GM21423 (cell line): ENCODE results near the gene KLHL9.

Source experiments
- ATAC-seq: cut with Tn5 transposase; IDR thresholded peaks from one replicate; pipeline ENCODE4 v1.9.1; 2021; ENCODE audit warnings: mild to moderate bottlenecking, moderate library complexity; ENCODE audit not compliant: unreplicated experiment

The KLHL9 gene

GRCh38 chr9:21320465-21320864 lies 14.7 kb downstream of the KLHL9 start:
- ATAC-seq = no peak

- ATAC-seq = peak; percentile 77
These were observed 17.0 kb downstream of the KLHL9 start for GRCh38 chr9:21317956-21318923.

- no peak for ATAC-seq
These were observed 18.3 kb downstream of the KLHL9 start for GRCh38 chr9:21316860-21317259.

- ATAC-seq = no peak
These were observed 19.0 kb downstream of the KLHL9 start for GRCh38 chr9:21316032-21316842.

GRCh38 chr9:21314152-21314551 lies 21.1 kb downstream of the KLHL9 start:
- no peak for ATAC-seq

- peak; percentile 49 for ATAC-seq
These were observed 23.3 kb downstream of the KLHL9 start for GRCh38 chr9:21311889-21312288.

- no peak for ATAC-seq
These were observed 30.0 kb downstream of the KLHL9 start, which contains the start of gene IFNA5 for GRCh38 chr9:21305213-21305612. Gene IFNA5, minus strand, starts transcription at chr9:21305313. Its CDS starts 57 bp downstream, at chr9:21305256.

- no peak for ATAC-seq
These were observed 39.2 kb downstream of the KLHL9 start for GRCh38 chr9:21295992-21296391.

- ATAC-seq = peak; percentile 64
These were observed 40.2 kb downstream of the KLHL9 start for GRCh38 chr9:21294904-21295538.

- peak; percentile 67 for ATAC-seq
These were observed 40.8 kb downstream of the KLHL9 start for GRCh38 chr9:21294364-21294774.

- no peak for ATAC-seq
These were observed 45.4 kb downstream of the KLHL9 start for GRCh38 chr9:21289848-21290247.

- no peak for ATAC-seq
These were observed 47.9 kb downstream of the KLHL9 start for GRCh38 chr9:21287280-21287679.

- no peak for ATAC-seq
These were observed 48.5 kb downstream of the KLHL9 start for GRCh38 chr9:21286659-21287058.

- no peak for ATAC-seq
These were observed 49.1 kb downstream of the KLHL9 start for GRCh38 chr9:21286099-21286498.

GRCh38 chr9:21281275-21281674 lies 53.9 kb downstream of the KLHL9 start:
- ATAC-seq = no peak
